Superior temporal gyrus (tissue), 1 donor: ENCODE measurements around the gene TAF4B.
"Not testable (repeated sequence)": the region's sequence is repeated elsewhere in the genome, so short reads cannot be mapped to it uniquely, and the experiment has no call there.

Experiments
- DNase-seq: peaks from one replicate; pipeline ENCODE4 v3.0.0-alpha.2; 2016; ENCODE audit errors: extremely low spot score

TAF4B gene

GRCh38 chr18:26307161-26307773, 81.0 kb downstream of the TAF4B start:
- DNase-seq: peak; percentile 86

- no peak for DNase-seq
Measured at GRCh38 chr18:26309281-26309680, 83.0 kb downstream of the TAF4B start.

GRCh38 chr18:26312199-26312598, 86.0 kb downstream of the TAF4B start:
- DNase-seq: no peak

GRCh38 chr18:26317398-26317797, 91.2 kb downstream of the TAF4B start:
- no peak for DNase-seq

- no peak for DNase-seq
Measured at GRCh38 chr18:26320686-26321085, 94.4 kb downstream of the TAF4B start.

- DNase-seq: no peak
Measured at GRCh38 chr18:26322890-26323653, 96.8 kb downstream of the TAF4B start.

- DNase-seq: no peak
Measured at GRCh38 chr18:26325771-26326170, 99.5 kb downstream of the TAF4B start.

GRCh38 chr18:26327062-26327461, 100.8 kb downstream of the TAF4B start:
- DNase-seq: no peak

GRCh38 chr18:26332991-26333390, 106.7 kb downstream of the TAF4B start:
- no peak for DNase-seq

GRCh38 chr18:26335156-26335555, 108.9 kb downstream of the TAF4B start:
- DNase-seq: no peak

- DNase-seq: no peak
Measured at GRCh38 chr18:26335571-26336487, 109.6 kb downstream of the TAF4B start.

- no peak for DNase-seq
Measured at GRCh38 chr18:26336572-26336971, 110.3 kb downstream of the TAF4B start.

GRCh38 chr18:26342646-26343045, 116.4 kb downstream of the TAF4B start:
- DNase-seq: no peak

GRCh38 chr18:26350961-26351360, 124.7 kb downstream of the TAF4B start:
- DNase-seq: no peak

- DNase-seq: no peak
Measured at GRCh38 chr18:26356045-26356785, 130.0 kb downstream of the TAF4B start.

GRCh38 chr18:26357960-26358359, 131.7 kb downstream of the TAF4B start:
- no peak for DNase-seq

- DNase-seq: no peak
Measured at GRCh38 chr18:26362021-26362420, 135.8 kb downstream of the TAF4B start.

- DNase-seq: no peak
Measured at GRCh38 chr18:26367425-26367824, 141.2 kb downstream of the TAF4B start.

GRCh38 chr18:26370037-26370436, 143.8 kb downstream of the TAF4B start:
- DNase-seq: no peak

GRCh38 chr18:26376105-26376504, 149.9 kb downstream of the TAF4B start:
- DNase-seq: no peak

GRCh38 chr18:26378701-26379100, 152.5 kb downstream of the TAF4B start:
- DNase-seq: no peak

GRCh38 chr18:26381555-26381954, 155.3 kb downstream of the TAF4B start:
- not testable (repeated sequence) for DNase-seq
